Stimulated activated CD8-positive, alpha-beta memory T cell treated with anti-CD3 and anti-CD28 coated beads, Interleukin-7, amount 100 ng/mL, for 48 hours (primary cell): ENCODE measurements around the gene CRYGD.
"Not testable (repeated sequence)": the region's sequence is repeated elsewhere in the genome, so short reads cannot be mapped to it uniquely, and the experiment has no call there.

Source experiments
- DNase-seq, 2 donors: peaks; one replicate each; pipeline ENCODE4 v3.0.0-alpha.2; 2020; ENCODE audit warnings: low read depth in 1 of 2; ENCODE audit errors: extremely low read depth in 1 of 2

CRYGD gene

DNA sequence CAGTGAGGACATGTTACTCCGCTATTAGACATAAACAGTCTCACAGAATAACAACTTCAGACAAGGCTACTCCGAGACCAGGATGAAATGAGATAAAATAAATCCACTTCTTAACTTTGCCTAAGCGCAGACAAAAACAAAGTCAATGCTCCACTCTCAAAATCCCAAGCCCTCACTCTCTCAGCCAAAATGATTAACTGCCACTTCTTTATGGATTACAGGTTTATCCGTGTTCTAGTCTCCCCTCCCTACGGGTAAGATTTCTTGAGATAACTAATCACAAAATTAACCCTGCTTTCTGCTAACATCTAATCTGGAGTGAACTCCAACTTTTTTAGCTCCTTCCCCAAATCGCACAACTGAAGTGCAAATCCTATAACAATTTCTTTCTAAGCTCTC is 6.4 kb upstream of the CRYGD start:
- DNase-seq, result no peak

DNA sequence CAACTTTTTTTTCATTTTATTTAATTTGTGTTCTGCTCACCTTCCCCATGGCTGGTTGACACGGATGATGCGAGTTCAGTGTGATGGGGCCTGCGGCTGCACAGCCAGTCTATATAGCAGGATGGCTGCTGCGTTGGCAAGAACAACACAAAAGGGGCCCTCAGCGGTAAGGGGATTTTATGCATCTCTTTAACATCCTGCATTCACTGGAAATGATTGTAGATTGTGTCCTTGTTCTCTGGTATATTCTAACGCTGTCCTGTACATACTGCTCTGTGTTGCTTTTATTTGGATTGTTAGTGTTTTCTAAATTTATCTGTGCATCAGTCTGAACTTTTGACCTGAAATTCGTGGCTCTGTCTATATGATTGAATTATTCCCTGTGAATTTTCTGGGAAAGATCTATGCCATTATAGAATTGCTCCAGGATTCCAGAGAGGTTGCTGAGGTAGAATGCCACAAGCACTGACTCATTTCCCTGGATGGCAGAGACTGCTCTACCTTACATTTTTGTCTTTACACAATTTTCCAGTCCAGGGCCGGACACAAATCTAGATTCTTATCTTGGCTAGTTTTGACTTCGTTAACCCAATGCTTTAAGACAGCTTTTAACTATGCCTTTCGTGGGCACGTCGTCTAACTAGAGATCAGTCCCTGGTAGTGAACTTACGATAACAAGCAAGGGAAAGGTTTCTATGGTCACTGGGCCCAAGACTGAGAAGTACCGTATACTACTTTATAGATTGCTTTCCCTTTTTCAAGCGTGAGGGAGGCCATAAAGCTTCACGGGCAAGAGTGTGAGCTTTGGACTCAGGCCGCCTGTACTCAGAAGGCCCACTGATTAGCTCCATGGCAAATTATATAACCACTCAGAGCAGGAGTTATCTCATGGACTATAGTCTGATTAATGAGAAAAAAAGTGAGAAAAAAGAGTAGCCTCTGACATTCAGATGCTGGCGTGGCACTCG is 5.7 kb upstream of the CRYGD start, which contains the start of gene CRYGC:
TSS of gene CRYGC (minus strand) at position 85 of the 968 bp plus-strand sequence. CDS start at position 49, 36 bp downstream.
- no peak for DNase-seq

DNA sequence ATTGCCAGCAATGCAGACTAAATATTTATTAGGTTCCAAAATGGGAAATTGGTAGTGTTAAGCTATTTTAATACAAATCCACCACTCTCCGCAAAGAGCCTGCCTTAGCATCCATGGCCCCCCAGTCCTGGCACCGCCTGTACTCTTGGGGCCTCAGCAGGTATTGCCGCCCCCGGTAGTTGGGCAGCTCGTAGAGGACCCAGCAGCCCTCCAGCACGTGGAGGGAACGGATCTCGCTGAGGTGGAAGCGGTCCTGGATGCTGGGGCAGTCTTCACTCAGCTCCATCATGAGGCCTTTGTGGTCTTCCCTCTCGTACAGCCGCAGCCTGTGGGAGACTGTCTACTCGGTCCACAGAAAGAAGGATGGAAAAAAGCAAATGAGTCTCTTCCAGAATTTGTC is 3.8 kb upstream of the CRYGD start:
- DNase-seq, result no peak

DNA sequence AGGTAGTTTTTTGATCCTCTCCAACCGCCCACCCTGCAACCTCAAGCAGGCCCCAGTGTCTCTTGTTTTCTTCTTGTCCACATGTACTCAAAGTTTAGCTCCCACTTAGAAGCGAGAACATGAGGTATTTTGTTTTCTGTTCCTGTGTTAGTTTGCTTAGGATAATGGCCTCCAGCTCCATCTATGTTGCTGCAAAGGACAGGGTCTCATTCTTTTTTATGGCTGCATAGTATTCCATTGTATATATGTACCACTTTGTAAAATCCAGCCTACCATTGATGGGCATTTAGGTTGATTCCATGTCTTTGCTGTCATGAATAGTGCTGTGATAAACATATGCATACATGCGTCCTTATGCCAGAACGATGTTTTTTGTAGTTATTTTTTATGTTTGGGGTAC is 2.8 kb upstream of the CRYGD start:
- DNase-seq, result no peak

DNA sequence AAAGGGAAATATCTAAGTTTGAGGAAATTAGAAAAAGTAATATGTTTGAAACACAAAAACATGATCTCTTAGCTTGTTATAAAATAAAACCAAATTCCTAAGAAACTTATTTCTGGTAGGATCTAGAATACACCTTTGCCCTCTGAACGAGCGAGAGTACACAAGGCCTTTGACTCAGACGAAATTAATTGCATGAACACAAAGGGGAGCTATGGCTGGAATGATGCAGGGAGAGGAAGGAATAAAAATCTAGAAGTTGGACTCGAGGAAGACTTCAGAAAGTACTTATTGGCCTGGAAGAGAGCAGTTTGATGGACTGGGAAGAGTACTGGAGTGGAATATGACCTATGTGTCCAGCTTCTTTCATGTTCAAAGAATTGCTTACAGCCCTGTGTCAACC is 927 bp upstream of the CRYGD start:
- DNase-seq, result no peak

DNA sequence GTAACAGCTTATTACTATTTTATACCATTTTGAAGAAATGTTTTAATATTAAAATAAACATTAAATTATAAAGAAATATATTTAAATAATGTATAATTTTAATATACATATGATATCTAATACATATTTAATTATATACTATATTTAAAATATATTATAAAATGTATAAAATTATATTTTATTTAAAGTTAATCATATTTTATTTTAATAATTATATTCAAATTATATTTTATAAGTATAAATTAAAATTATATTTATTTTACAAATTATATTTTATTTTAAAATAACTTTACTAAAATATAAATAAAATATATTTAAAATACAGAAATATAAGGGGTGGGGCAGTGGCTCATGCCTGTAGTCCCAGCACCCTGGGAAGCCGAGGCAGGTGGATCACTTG is 2.1 kb downstream of the CRYGD start:
- no peak for DNase-seq

DNA sequence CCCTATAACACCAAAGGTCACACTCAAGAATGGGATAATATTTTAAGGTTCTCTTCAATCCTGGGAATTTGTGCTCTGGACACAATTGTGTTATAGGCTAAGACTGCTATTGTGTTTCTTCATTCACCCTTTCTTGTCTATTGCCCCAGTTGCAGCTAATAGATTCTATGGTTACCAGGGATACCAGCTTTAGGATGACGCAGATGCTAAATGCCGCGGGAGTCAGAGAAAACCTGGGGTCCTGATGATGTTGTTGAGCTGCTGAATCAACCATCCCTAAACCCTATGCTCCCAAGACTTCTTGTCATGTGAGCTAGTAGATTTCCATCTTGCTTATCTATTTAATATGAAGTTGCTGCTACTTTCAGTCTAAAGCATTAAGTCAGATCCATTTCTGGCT is 5.4 kb downstream of the CRYGD start:
- DNase-seq, result no peak

DNA sequence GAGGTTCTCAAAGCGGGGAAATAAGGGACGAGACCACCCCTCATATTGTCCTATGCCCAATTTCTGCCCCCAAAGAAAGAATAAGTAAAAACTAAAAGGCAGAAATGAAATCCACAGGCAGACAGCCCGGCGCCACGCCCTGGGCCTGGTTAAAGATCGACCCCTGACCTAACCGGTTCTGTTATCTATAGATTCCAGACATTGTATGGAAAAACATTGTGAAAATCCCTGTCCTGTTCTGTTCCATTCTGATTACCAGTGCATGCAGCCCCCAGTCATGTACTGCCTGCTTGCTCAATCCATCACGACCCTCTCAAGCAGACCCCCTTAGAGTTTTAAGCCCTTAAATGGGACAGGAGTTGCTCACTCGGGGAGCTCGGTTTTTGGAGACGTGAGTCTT is 6.9 kb downstream of the CRYGD start:
- DNase-seq, result not testable (repeated sequence)

DNA sequence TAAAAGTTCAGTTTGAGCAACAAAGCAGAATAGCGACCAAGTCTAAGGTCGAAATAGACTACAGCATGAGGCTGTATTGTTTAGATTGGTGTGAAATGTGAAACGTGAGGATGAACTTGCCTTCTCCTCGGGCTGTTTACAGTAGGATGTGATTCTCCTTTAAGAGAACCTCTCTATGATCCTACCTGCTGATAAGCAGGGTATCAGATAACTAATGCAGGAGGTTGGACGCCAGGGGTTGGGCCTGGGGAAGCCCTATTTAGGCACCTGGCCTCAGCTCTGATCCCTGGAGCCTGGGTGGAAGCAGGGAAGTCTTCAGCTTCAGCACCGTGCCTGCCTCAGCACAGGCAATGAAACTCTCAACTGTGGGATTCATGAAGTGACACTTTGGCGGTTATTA is 11.4 kb downstream of the CRYGD start:
- DNase-seq, result no peak

DNA sequence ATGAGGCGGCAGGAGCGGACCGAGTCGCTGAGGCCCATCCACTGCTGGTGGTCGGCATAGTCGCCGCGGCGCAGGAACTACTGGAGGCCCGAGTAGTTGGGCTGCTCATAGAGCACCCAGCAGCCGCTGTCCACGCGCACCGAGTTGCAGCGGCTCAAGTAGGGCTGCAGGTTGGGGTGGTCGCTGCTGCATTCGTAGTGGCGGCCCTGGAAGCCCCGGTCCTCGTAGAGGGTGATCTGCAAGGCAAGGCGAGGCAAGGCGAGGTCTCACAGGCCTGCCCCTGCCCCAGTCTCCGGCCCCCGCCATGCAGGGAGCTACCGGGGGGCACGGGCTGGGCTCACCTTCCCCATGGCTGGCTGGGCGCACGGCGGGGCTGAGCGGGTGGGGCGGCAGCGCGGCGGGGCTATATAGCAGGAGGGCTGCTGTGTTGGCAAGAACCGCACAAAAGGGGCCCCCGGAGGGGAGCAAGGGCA is 12.0 kb downstream of the CRYGD start:
- not testable (repeated sequence) for DNase-seq

DNA sequence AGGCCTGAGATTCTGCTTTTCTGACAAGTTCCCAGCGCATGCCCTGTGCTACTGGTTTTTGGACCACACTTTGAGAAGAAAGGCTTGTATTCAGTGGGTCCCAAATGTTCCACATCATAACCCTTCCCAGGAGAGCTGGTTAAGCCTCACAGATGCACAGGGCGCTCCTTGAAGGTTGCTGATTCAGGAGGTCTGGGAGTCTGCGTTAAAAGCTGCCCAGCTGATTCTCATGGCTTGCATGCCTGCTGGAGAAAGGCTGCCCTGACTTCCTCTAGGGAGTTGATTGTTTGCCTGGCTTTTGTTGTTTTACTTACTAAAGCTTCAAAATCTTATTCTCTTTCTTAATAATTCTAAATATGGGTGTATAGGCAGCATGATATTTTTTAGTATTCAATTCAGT is 20.7 kb downstream of the CRYGD start:
- DNase-seq, result no peak

DNA sequence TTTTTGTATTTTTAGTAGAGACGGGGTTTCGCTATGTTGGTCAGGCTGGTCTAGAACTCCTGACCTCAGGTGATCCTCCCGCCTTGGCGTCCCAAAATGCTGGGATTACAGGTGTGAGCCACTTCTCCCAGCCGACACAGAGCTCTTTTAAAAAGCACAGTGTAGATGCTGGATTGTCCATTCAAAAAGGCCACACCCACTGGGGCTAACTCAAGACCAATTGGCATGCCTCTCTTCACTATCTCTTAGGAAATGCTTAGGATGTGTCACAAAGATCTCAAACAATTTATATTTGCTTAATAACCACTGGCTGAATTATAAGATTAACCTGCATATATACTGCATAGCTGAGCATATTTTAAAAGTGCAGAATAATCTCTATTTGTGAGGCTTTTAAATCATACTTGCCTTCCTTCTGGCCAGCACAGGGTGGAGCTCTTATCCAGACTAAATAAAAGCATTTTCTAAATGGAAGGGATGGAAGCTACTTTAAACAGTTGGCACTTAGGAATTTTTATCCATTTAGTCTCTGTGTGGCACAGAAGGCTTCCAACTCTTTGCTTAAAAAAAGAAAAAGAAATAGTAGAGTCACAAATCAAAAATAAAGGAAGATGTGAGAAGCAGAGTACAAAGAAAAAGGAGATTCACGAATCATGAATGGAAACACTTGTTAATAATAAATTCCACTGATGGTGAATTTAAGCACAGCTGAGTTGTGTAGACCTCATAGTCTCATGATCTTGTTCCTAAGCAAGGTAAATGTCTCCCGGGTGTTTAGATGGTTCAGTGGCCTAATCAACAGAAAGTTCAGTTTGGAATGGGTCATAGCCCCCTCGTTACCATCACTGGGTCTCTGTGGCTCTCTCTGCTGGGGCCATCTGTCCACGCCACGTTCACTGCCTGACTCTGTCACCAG is 22.4 kb downstream of the CRYGD start:
- DNase-seq, result no peak

DNA sequence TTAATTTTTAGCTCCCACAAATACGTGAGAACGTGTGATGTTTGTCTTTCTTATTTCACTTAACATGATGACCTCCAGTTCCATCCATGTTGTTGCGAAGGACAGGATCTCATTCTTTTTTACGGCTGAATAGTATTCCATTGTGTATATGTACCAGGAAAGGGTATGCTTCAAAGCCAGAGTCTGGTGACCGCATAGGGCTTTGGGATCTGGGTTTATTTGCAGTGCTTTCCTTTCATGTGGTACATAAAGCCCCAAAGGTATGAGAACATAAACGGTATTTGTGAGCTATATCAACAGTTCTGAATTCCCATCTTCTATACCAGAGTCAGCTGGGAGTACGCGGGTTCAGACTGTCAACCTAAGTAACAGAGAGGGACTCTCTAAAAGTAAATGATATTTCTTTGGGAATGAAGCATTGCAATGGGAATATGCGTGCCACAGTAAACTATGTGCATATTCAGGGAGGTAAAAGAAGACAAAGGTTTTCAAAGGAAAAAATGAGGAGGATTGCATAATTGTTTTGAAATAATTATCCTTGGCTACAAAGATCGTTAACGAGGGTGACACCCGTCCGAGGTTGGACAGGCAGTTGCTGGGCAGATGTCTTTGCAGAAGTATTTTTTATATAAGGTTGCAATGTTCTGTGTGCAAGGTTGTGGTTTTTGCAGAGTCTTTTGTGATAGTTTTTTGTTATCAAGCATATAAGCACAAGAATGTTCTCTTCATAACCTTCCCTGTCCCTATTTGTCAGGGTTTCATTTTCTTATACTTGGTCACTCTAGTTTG is 24.4 kb downstream of the CRYGD start:
- DNase-seq, result no peak

DNA sequence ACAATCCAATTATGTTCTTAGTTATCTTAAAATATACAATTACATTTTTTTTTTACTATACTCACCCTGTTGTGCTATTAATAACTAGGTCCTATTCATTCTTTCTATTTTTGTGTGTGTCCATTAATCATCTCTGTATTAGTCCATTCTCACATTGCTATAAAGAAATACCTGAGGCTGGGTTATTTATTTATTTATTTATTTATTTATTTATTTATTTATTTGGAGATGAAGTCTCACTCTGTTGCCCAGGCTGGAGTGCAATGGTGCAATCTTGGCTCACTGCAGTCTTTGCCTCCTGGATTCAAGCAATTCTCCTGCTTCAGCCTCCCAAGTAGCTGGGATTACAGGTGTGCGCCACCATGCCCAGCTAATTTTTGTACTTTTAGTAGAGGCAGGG is 25.6 kb downstream of the CRYGD start:
- DNase-seq, result not testable (repeated sequence)

DNA sequence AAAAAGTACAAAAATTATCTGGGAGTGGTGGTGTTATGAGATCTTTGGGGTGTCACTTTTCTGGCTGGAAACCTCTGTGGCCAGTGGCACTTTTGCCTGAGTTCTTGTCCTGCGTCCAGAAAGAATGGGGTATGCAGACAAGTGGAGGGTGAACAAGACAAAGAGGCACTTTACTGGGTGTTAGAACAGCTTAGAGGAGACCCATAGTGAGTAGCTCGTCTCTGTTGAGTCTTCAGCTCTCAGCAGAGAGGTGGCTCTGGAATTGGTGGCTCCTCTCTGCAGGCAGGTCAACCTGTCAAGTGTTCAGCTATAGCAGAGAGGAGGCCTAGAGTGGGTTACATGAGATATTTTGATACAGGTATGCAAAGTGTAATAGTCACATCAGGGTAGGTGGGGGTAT is 26.1 kb downstream of the CRYGD start:
- no peak for DNase-seq

DNA sequence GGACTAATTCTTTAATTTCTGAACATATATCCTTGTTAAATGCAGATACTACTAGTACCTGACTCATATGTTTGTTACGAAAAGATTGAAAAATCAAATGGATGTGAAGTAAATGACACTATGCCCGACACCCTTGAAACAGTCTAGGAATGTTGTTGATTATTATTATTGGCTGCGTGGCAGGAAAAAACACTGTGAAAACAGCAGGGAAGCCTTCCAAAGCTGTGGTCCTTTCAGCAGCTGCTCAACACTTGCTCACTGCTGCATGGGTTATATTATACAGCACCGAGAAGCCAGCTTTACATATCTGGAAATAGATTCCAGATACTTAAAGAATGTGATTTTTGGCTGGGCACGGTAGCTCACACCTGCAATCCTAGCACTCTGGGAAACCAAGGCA is 26.5 kb downstream of the CRYGD start:
- DNase-seq, result no peak

DNA sequence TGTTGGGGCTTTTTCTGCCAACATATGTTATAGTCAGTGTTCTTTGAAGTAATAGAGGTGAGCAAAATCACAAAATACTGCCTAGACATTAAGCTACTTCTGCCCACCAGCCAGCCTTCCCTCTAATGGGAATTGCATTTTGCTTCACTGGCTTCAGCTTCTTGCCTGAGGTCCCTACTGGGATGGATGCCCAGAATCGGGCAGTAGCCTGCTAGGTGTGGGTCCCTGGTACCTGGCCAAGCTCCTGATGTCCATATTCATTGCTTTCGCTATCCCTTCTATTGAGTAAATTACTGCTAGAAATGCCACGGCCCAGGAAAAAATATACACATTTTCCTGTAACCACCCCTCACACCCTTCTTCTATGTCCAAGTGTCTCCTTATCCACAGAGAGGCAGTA is 27.0 kb downstream of the CRYGD start:
- no peak for DNase-seq

DNA sequence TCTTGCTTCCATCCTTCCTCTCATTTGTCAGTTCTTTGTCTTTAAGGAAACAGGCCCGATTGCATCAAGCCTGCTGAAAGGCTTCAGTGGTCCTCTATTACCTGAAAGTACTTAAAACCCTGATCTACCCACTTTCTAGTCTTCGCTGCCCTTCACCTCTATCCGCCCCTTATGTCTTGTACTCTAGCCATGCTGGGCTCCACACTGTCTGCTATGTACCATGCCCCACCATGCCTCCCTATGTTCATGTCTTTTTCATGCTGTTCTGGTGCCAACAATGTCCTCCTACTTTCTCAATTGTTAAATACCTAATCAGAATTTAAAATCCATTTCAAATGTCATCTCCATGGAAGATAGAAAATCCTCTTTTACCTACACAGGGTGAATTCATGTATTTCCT is 28.2 kb downstream of the CRYGD start:
- no peak for DNase-seq

DNA sequence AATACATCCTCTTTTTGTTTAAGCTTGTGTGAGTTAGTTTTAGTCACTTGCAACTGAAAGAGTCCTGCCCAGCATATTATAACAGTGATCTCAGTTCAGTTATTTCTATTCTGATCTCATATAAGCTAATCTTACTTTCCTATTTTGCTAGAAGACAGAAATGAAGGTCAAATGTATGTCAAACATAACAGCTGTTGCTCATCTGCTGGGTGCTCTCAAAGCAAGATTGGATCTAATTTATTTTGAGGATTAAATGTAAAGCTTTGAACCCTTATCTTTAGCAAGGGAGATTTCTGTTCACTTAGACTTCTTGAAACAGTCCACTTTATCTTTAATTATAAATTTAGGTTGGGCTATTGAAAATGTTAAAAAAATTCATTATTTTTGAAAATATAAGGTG is 31.2 kb downstream of the CRYGD start:
- no peak for DNase-seq

DNA sequence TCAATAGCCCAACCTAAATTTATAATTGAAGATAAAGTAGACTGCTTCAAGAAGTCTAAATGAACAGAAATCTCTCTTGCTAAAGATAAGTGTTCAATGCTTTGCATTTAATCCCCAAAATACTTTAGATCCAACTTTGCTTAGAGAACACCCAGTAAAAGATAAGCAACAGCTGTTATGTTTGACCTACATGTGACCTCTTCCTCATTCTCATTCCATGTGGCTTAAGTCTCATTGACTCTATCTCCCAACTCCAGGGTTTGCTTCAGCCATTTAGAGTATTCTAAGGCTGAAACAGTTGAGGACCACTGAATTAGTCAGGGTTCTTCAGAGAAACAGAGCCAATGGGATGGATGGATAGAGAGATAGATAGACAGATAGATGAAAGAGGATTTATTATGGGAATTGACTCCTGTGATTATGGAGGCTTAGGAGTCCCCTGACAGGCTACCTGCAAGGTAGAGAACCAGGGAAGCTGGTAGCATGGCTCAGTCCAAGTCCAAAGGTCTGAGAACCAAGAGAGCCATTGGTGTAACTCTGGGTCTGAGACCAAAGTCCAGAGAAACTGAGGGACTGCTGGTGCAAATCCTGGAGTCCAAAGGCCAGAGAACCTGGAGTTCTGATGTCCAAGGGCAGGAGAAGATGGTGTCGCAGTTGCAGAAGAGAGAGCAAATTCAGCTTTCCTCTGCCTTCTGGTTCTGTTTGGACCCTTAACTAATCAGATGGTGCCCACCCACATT is 32.1 kb downstream of the CRYGD start:
- DNase-seq, result no peak
